ENCODE measurements around the gene PACRG.

DNA sequence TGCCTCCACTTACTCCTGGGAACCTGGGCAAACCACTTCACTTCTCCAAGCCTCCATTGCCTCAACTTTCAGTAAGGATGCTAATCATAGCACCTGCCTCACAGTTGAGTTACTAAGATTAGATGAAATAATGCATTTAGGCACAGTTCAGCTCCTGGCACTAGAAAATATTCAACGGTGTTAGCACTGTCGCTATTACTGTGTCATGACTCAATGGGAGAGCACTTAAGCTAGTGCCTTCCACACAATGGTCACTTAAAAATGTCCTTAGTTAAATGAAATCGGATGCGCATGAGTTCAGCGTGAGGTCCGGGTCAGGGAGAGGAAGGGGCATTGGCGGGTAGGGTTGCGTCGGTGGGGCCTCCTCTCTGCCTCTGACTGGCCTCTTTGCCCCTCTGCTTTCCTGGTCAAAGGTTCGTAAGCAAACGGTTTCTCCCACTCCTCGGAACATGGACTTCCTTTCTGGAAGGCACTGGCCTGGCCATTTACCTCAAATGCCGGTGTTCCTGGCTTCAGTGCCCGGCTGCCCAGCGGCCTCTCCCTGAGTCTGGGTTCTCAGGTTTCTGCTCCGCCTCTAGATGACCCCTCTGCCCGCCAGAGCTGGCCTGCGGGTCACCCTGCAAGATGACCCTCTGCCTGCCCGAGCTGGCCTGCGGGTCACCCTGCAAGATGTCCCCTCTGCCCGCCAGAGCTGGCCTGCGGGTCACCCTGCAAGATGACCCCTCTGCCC lies 562.9 kb downstream of the PACRG start:
- TF ChIP-seq, protein P1, sequence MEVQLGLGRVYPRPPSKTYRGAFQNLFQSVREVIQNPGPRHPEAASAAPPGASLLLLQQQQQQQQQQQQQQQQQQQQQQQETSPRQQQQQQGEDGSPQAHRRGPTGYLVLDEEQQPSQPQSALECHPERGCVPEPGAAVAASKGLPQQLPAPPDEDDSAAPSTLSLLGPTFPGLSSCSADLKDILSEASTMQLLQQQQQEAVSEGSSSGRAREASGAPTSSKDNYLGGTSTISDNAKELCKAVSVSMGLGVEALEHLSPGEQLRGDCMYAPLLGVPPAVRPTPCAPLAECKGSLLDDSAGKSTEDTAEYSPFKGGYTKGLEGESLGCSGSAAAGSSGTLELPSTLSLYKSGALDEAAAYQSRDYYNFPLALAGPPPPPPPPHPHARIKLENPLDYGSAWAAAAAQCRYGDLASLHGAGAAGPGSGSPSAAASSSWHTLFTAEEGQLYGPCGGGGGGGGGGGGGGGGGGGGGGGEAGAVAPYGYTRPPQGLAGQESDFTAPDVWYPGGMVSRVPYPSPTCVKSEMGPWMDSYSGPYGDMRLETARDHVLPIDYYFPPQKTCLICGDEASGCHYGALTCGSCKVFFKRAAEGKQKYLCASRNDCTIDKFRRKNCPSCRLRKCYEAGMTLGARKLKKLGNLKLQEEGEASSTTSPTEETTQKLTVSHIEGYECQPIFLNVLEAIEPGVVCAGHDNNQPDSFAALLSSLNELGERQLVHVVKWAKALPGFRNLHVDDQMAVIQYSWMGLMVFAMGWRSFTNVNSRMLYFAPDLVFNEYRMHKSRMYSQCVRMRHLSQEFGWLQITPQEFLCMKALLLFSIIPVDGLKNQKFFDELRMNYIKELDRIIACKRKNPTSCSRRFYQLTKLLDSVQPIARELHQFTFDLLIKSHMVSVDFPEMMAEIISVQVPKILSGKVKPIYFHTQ (CRISPR knock-in tag; IDR thresholded peaks at IDR 0.05) = no peak
- TF ChIP-seq, protein P2, sequence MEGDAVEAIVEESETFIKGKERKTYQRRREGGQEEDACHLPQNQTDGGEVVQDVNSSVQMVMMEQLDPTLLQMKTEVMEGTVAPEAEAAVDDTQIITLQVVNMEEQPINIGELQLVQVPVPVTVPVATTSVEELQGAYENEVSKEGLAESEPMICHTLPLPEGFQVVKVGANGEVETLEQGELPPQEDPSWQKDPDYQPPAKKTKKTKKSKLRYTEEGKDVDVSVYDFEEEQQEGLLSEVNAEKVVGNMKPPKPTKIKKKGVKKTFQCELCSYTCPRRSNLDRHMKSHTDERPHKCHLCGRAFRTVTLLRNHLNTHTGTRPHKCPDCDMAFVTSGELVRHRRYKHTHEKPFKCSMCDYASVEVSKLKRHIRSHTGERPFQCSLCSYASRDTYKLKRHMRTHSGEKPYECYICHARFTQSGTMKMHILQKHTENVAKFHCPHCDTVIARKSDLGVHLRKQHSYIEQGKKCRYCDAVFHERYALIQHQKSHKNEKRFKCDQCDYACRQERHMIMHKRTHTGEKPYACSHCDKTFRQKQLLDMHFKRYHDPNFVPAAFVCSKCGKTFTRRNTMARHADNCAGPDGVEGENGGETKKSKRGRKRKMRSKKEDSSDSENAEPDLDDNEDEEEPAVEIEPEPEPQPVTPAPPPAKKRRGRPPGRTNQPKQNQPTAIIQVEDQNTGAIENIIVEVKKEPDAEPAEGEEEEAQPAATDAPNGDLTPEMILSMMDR (IDR thresholded peaks at IDR 0.05) = no peak
- TF ChIP-seq SP1 (CRISPR knock-in tag; conservative IDR thresholded peaks at IDR 0.05) (no peak), JUN (CRISPR knock-in tag; IDR thresholded peaks at IDR 0.05) (no peak), ESRRA (CRISPR knock-in tag; IDR thresholded peaks at IDR 0.05; ENCODE audit: borderline replicate concordance) (no peak), ZNF138 (CRISPR knock-in tag; conservative IDR thresholded peaks at IDR 0.05) (no peak)
